ENCODE results near the gene CHST8. TPM values are rescaled to one million over a fixed set of nuclear protein-coding genes. Genes with fewer than 3 reads are reported as not detected.

Gene CHST8
- total RNA-seq, 2 donors from 2014 or later: 0.43 TPM; not detected in 1

GRCh38 chr19:33725567-33725966, 103.8 kb downstream of the CHST8 start:
- Histone ChIP-seq H3K9me3 (no peaks in the 10 kb centered on the region), H3K36me3 (no peaks in the 10 kb centered on the region), H3K4me1 (no peaks in the 10 kb centered on the region), H3K27me3 (no peaks in the 10 kb centered on the region), H3K27ac (no peak overlapping the region), H3K4me3 (no peak overlapping the region)
- TF ChIP-seq CTCF (IDR thresholded peaks at IDR 0.05): no peak
- DNase-seq (ENCODE audit: low spot score): no peak

GRCh38 chr19:33726756-33727155, 105.0 kb downstream of the CHST8 start:
- H3K4me1 ChIP-seq: no peaks in the 10 kb centered on the region
- H3K4me3 ChIP-seq: no peak overlapping the region
- no peak overlapping the region for H3K27ac ChIP-seq
- TF ChIP-seq CTCF (IDR thresholded peaks at IDR 0.05): no peak
- H3K9me3 ChIP-seq: no peaks in the 10 kb centered on the region
- DNase-seq (ENCODE audit: low spot score): no peak
- H3K27me3 ChIP-seq: no peaks in the 10 kb centered on the region
- no peaks in the 10 kb centered on the region for H3K36me3 ChIP-seq

- no peaks in the 10 kb centered on the region for H3K36me3 ChIP-seq
- H3K4me3 ChIP-seq: no peak overlapping the region
- H3K27ac ChIP-seq: no peak overlapping the region
- H3K27me3 ChIP-seq: no peaks in the 10 kb centered on the region
- no peaks in the 10 kb centered on the region for H3K9me3 ChIP-seq
- no peak for DNase-seq (ENCODE audit: low spot score)
- TF ChIP-seq CTCF (IDR thresholded peaks at IDR 0.05): no peak
- no peaks in the 10 kb centered on the region for H3K4me1 ChIP-seq
Observed at GRCh38 chr19:33727331-33727998, 105.7 kb downstream of the CHST8 start.

GRCh38 chr19:33728141-33728540, 106.4 kb downstream of the CHST8 start:
- Histone ChIP-seq H3K4me3 (no peak overlapping the region), H3K9me3 (no peaks in the 10 kb centered on the region), H3K36me3 (no peaks in the 10 kb centered on the region), H3K27me3 (no peaks in the 10 kb centered on the region), H3K27ac (no peak overlapping the region), H3K4me1 (no peaks in the 10 kb centered on the region)
- TF ChIP-seq CTCF (IDR thresholded peaks at IDR 0.05): no peak
- DNase-seq (ENCODE audit: low spot score): no peak

GRCh38 chr19:33730858-33731607, 109.3 kb downstream of the CHST8 start:
- TF ChIP-seq CTCF (IDR thresholded peaks at IDR 0.05): no peak
- H3K36me3 ChIP-seq: no peaks in the 10 kb centered on the region
- H3K4me1 ChIP-seq: no peaks in the 10 kb centered on the region
- no peak overlapping the region for H3K27ac ChIP-seq
- no peak overlapping the region for H3K4me3 ChIP-seq
- no peaks in the 10 kb centered on the region for H3K9me3 ChIP-seq
- H3K27me3 ChIP-seq: no peaks in the 10 kb centered on the region
- DNase-seq (ENCODE audit: low spot score): no peak
